Measurements from ENCODE around the gene YAE1. TPM values are rescaled to one million over a fixed set of nuclear protein-coding genes. Genes with fewer than 3 reads are reported as not detected.

The YAE1 gene
- total RNA-seq, 6 experiments from 2014 or later = 21.6 to 25.4 (median 23.0) TPM

DNA sequence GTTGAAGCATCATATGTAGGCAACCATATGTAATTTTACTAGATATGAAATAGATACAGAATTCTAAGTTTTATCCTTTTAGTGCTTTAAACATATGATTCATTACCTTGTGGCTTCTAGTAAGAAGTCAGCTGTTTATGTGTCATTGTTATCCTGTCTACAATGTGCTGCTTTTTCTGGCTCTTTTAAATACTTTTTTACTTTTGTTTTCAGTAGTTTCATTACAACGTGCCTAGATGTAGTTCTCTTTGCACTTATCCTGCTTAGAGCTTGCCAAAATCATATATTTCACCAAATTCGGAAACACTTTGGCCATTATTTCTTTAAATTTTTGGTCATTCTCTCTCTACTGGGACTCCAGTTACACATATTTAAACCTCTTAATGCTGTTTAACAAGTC, 26.4 kb downstream of the YAE1 start:
- H3K4me1 Mint-ChIP-seq (ENCODE audit: low read depth) = peaks cover 53% of the 10 kb centered on the region
- peak; percentile 63 for DNase-seq
- H3K36me3 Mint-ChIP-seq (ENCODE audit: low read depth) = no peaks in the 10 kb centered on the region
- peak overlapping the region; percentile 94 for H3K27ac Mint-ChIP-seq
- H3K9me3 Mint-ChIP-seq = no peaks in the 10 kb centered on the region
- H3K27me3 Mint-ChIP-seq (ENCODE audit: insufficient read depth) = no peaks in the 10 kb centered on the region
- H3K4me3 Mint-ChIP-seq = peak overlapping the region; percentile 83
- TF ChIP-seq, protein P1, sequence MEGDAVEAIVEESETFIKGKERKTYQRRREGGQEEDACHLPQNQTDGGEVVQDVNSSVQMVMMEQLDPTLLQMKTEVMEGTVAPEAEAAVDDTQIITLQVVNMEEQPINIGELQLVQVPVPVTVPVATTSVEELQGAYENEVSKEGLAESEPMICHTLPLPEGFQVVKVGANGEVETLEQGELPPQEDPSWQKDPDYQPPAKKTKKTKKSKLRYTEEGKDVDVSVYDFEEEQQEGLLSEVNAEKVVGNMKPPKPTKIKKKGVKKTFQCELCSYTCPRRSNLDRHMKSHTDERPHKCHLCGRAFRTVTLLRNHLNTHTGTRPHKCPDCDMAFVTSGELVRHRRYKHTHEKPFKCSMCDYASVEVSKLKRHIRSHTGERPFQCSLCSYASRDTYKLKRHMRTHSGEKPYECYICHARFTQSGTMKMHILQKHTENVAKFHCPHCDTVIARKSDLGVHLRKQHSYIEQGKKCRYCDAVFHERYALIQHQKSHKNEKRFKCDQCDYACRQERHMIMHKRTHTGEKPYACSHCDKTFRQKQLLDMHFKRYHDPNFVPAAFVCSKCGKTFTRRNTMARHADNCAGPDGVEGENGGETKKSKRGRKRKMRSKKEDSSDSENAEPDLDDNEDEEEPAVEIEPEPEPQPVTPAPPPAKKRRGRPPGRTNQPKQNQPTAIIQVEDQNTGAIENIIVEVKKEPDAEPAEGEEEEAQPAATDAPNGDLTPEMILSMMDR (IDR thresholded peaks at IDR 0.05) = no peak

DNA sequence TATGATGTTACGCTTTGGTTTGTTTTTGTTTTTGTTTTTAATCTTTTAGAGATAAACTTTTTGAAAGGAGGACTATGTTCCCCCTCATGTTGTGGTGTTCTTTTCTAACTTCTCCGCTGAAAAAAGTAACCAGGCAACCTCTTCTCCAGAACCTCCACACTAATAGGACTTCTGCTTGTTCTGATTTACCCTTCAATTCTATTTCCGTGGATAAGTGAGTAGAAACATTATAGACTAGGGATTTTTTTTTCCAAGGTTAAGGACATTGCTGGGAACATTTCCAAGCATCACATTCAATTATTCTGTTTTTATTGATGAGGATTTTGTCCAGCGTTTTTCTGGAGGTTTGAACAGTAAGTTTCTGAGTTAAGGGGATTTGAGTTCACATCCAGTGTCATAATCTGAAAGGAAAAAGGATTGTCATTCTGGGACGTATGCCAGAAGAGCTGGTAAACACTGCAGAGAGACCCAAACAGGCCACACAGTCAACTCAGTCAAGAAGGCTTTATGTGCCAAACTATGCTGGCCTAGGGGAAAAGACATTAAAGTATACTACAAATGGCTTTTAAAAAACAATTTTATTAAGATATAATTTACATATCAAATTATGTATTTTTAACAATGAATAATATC, 28.9 kb downstream of the YAE1 start:
- H3K36me3 Mint-ChIP-seq (ENCODE audit: low read depth) = no peaks in the 10 kb centered on the region
- H3K27ac Mint-ChIP-seq = no peak overlapping the region

DNA sequence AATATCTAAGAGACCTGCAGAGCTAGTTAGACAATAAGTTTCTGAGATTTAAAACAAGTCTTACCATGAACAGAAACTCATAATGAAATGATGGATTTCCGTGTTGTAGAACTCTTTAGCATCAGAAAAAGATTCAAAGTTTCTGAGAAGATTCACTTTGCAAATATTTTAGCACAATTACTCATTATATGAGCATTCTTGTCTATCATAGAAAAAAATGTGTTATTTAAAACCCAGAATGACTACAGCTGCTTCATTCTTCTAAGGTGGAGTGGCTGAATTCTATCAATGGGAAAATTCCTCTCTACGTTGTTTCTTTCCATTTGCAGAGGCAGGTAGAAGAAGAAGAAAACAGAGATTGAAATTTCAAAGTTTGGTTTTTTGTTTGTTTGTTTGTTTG, 36.1 kb downstream of the YAE1 start:
- DNase-seq = peak; percentile 41
- TF ChIP-seq, protein P1 (IDR thresholded peaks at IDR 0.05) = no peak
- no peaks in the 10 kb centered on the region for H3K9me3 Mint-ChIP-seq
- no peaks in the 10 kb centered on the region; the same call in 1 of the 2 replicates for H3K27me3 Mint-ChIP-seq (ENCODE audit: insufficient read depth)
- peaks cover 67% of the 10 kb centered on the region for H3K4me1 Mint-ChIP-seq (ENCODE audit: low read depth)
- peaks cover 6% of the 10 kb centered on the region for H3K36me3 Mint-ChIP-seq (ENCODE audit: low read depth)
- peak overlapping the region; percentile 71 for H3K27ac Mint-ChIP-seq
- peak overlapping the region; percentile 51 for H3K4me3 Mint-ChIP-seq

More for the DNA sequence above, 28.9 kb downstream of the YAE1 start:
- H3K4me1 Mint-ChIP-seq (ENCODE audit: low read depth) = peaks cover 33% of the 10 kb centered on the region
- no peaks in the 10 kb centered on the region; the same call in 1 of the 2 replicates for H3K27me3 Mint-ChIP-seq (ENCODE audit: insufficient read depth)
- no peak for DNase-seq
- no peaks in the 10 kb centered on the region for H3K9me3 Mint-ChIP-seq
- TF ChIP-seq, protein P1 (IDR thresholded peaks at IDR 0.05) = no peak
- H3K4me3 Mint-ChIP-seq = no peak overlapping the region

DNA sequence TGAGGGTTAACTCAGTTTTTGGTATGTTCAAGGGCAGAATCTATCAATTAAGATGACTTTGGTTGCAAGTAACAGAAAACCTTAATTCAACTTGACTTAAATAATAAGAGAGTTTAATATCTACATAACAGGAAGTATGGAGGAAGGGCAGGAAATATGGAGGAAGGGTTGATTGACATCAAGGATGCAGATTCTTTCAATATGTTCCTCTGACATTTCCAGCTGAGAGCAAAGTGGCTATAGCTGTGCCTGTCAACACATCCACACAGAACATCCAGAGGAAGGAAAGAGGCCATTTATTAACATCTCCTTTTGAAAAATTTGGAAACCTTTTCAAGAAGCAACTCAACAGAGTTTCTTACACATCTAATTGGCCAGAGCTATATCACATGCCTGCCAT, 37.7 kb downstream of the YAE1 start:
- TF ChIP-seq, protein P1 (IDR thresholded peaks at IDR 0.05) = no peak
- Mint-ChIP-seq H3K4me3 (no peak overlapping the region), H3K27ac (peak overlapping the region; percentile 56), H3K36me3 (ENCODE audit: low read depth) (peaks cover 6% of the 10 kb centered on the region), H3K9me3 (no peaks in the 10 kb centered on the region), H3K27me3 (ENCODE audit: insufficient read depth) (no peaks in the 10 kb centered on the region), H3K4me1 (ENCODE audit: low read depth) (peaks cover 82% of the 10 kb centered on the region)
- DNase-seq = no peak

DNA sequence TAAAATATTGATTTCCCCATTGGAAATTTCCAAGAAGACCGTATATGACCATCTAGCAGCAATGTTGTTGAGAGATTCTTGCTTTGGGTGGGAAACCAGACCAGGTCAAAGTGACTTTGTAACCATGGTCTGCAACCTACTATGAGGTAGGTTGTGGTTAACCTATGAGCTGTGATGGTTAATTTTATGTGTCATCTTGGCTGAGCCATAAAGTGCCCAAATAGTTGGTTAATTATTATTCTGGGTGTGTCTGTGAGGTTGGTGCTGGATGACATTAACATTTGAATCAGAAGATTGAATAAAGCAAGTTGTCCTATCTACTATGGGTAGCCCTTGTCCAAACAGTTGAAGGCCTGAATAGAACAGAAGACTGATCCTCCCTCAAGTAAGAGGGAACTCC, 38.9 kb downstream of the YAE1 start:
- Mint-ChIP-seq H3K9me3 (no peaks in the 10 kb centered on the region), H3K36me3 (ENCODE audit: low read depth) (peaks cover 6% of the 10 kb centered on the region), H3K27ac (peak overlapping the region; percentile 47), H3K27me3 (ENCODE audit: insufficient read depth) (0 out of 2 replicates have a peak, but pooled peaks cover 1% of the 10 kb centered on the region), H3K4me1 (ENCODE audit: low read depth) (peaks cover 94% of the 10 kb centered on the region), H3K4me3 (peak overlapping the region; percentile 3; the same call in 1 of the 2 replicates)
- TF ChIP-seq, protein P1 (IDR thresholded peaks at IDR 0.05) = no peak
- DNase-seq = peak; percentile 64
